Activated CD4-positive, alpha-beta T cell treated with anti-CD3 and anti-CD28 coated beads for 24 hours (primary cell): ENCODE data around the gene PSMD10.
A peak's percentile ranks its signal among the peaks of the same experiment; 100 is the strongest.

Source experiments
- DNase-seq, 2 donors: peaks; one replicate each; pipeline ENCODE4 v3.0.0-alpha.2; 2020; ENCODE audit warnings: low read depth in 2 of 2

PSMD10 gene

GRCh38 chrX:108091264-108091877, at the start of gene PSMD10, which contains the start of gene ATG4A:
TSS of gene PSMD10 (minus strand) at chrX:108091542. CDS start at chrX:108091520, 22 bp downstream.
TSS of gene ATG4A (plus strand) at chrX:108091778. CDS start at chrX:108091827, 49 bp downstream.
- DNase-seq: peak; percentile 75 to 77

GRCh38 chrX:108138814-108139702, 47.7 kb upstream of the PSMD10 start:
- DNase-seq: no peak

- DNase-seq: no peak
Observed at GRCh38 chrX:108134724-108135123, 43.4 kb upstream of the PSMD10 start.

GRCh38 chrX:108132876-108133275, 41.5 kb upstream of the PSMD10 start:
- DNase-seq: no peak

- DNase-seq: no peak
Observed at GRCh38 chrX:108132034-108132433, 40.7 kb upstream of the PSMD10 start.

GRCh38 chrX:108131471-108131870, 40.1 kb upstream of the PSMD10 start:
- no peak for DNase-seq

GRCh38 chrX:108130889-108131288, 39.5 kb upstream of the PSMD10 start:
- no peak for DNase-seq

GRCh38 chrX:108127152-108127551, 35.8 kb upstream of the PSMD10 start:
- DNase-seq: no peak

GRCh38 chrX:108126661-108127060, 35.3 kb upstream of the PSMD10 start:
- no peak for DNase-seq

GRCh38 chrX:108123591-108124366, 32.4 kb upstream of the PSMD10 start:
- DNase-seq: no peak

GRCh38 chrX:108122748-108123147, 31.4 kb upstream of the PSMD10 start:
- DNase-seq: no peak

- DNase-seq: no peak
Observed at GRCh38 chrX:108121291-108121690, 29.9 kb upstream of the PSMD10 start.

GRCh38 chrX:108117988-108118387, 26.6 kb upstream of the PSMD10 start:
- DNase-seq: no peak

GRCh38 chrX:108114541-108114940, 23.2 kb upstream of the PSMD10 start:
- no peak for DNase-seq

GRCh38 chrX:108105473-108105872, 14.1 kb upstream of the PSMD10 start:
- no peak for DNase-seq

- DNase-seq: no peak
Observed at GRCh38 chrX:108097380-108097779, 6.0 kb upstream of the PSMD10 start.

GRCh38 chrX:108091878-108092291, 543 bp upstream of the PSMD10 start:
- no peak for DNase-seq

- no peak for DNase-seq
Observed at GRCh38 chrX:108090491-108091263, 665 bp downstream of the PSMD10 start.

GRCh38 chrX:108088511-108088910, 2.8 kb downstream of the PSMD10 start:
- DNase-seq: no peak

- DNase-seq: no peak
Observed at GRCh38 chrX:108087792-108088191, 3.5 kb downstream of the PSMD10 start.

GRCh38 chrX:108081110-108081509, 10.2 kb downstream of the PSMD10 start:
- DNase-seq: no peak
